CD14-positive monocyte (primary cell): ENCODE results near the gene PELI2. TPM values are rescaled to one million over a fixed set of nuclear protein-coding genes. Genes with fewer than 3 reads are reported as not detected.

Source experiments
- DNase-seq, 3 donors: peaks; one replicate each; pipeline ENCODE4 v3.0.0-alpha.2; 2011 to 2022
- H2AFZ ChIP-seq: 2 replicates; pipeline ENCODE4 v1.6.0; 2012; ENCODE audit warnings: mild to moderate bottlenecking, low read depth, low read length, inconsistent platforms; ENCODE audit not compliant: insufficient read depth, poor library complexity, severe bottlenecking
- H3K27ac ChIP-seq, 2 donors: 1 replicate in 1 of 2; 2 replicates in 1 of 2; pipeline ENCODE4 v1.5.1; 2012 to 2013; ENCODE audit warnings: low read length in 2 of 2, control low read depth in 1 of 2, inconsistent platforms in 1 of 2, low read depth in 1 of 2, mild to moderate bottlenecking in 1 of 2
- H3K27me3 ChIP-seq, 2 donors: one replicate each; pipeline versions ENCODE4 v1.6.0 to v1.6.1; 2011 to 2013; ENCODE audit warnings: low read length in 2 of 2; ENCODE audit not compliant: control insufficient read depth in 2 of 2, insufficient read depth in 2 of 2
- H3K36me3 ChIP-seq, 2 donors: replicated peaks in 1 of 2; 1 replicate in 1 of 2; 2 replicates in 1 of 2; pipeline versions ENCODE4 v1.5.1 to v1.6.1; 2012 to 2013; ENCODE audit warnings: low read length in 2 of 2, control low read depth in 1 of 2, inconsistent platforms in 1 of 2, mild to moderate bottlenecking in 1 of 2; ENCODE audit not compliant: insufficient read depth in 2 of 2, control insufficient read depth in 1 of 2
- H3K4me1 ChIP-seq, 2 donors: 1 replicate in 1 of 2; 2 replicates in 1 of 2; pipeline versions ENCODE4 v1.5.1 to v1.6.1; 2012 to 2013; ENCODE audit warnings: low read length in 2 of 2, control low read depth in 1 of 2, inconsistent platforms in 1 of 2, mild to moderate bottlenecking in 1 of 2, moderate library complexity in 1 of 2; ENCODE audit not compliant: insufficient read depth in 2 of 2, control insufficient read depth in 1 of 2
- H3K4me2 ChIP-seq: replicated peaks from 2 replicates; pipeline ENCODE3; 2012; ENCODE audit warnings: low read length, moderate library complexity, mild to moderate bottlenecking; ENCODE audit not compliant: poor library complexity, severe bottlenecking; ENCODE audit errors: extremely low read depth
- H3K4me3 ChIP-seq, 3 experiments: fragments of 200-600 bp in 1 of 3; sonication (generic) in 1 of 3; replicated peaks in 1 of 3; 1 replicate in 2 of 3; 2 replicates in 1 of 3; pipeline ENCODE4 v1.5.1; 2011 to 2013; ENCODE audit warnings: low read length in 3 of 3, mild to moderate bottlenecking in 3 of 3, control low read depth in 2 of 3, low read depth in 2 of 3, inconsistent platforms in 1 of 3, moderate library complexity in 1 of 3
- H3K79me2 ChIP-seq: 2 replicates; pipeline ENCODE4 v1.6.0; 2012; ENCODE audit warnings: mild to moderate bottlenecking, control low read depth, inconsistent platforms, low read length, moderate library complexity; ENCODE audit not compliant: insufficient read depth
- H3K9ac ChIP-seq: 2 replicates; pipeline ENCODE4 v1.6.0; 2017; ENCODE audit warnings: low read length, mild to moderate bottlenecking; ENCODE audit not compliant: insufficient read depth, poor library complexity, severe bottlenecking
- H3K9me3 ChIP-seq, 2 donors: replicated peaks in 1 of 2; 1 replicate in 1 of 2; 2 replicates in 1 of 2; pipeline versions ENCODE4 v1.5.1 to v1.6.1; 2012 to 2013; ENCODE audit warnings: low read length in 2 of 2, control low read depth in 1 of 2; ENCODE audit not compliant: control insufficient read depth in 1 of 2, insufficient read depth in 1 of 2
- H4K20me1 ChIP-seq: 2 replicates; pipeline ENCODE4 v1.6.0; 2012; ENCODE audit warnings: mild to moderate bottlenecking, low read length, control low read depth, moderate library complexity; ENCODE audit not compliant: insufficient read depth
- H3K27ac Mint-ChIP-seq, 7 donors: one replicate each; pipeline ENCODE4 v1.8.0; 2020; ENCODE audit warnings: mild to moderate bottlenecking in 7 of 7, mixed read lengths in 7 of 7, moderate library complexity in 6 of 7, inconsistent platforms in 2 of 7
- H3K27me3 Mint-ChIP-seq, 3 donors: one replicate each; pipeline ENCODE4 v1.8.0; 2021 to 2022; ENCODE audit warnings: low read depth in 3 of 3, mild to moderate bottlenecking in 3 of 3, mixed read lengths in 3 of 3, moderate library complexity in 3 of 3, inconsistent platforms in 1 of 3
- H3K36me3 Mint-ChIP-seq, 2 donors: one replicate each; pipeline ENCODE4 v1.8.0; 2020; ENCODE audit warnings: mixed read lengths in 2 of 2, inconsistent platforms in 1 of 2, mild to moderate bottlenecking in 1 of 2
- H3K4me1 Mint-ChIP-seq: one replicate; pipeline ENCODE4 v1.8.0; 2020; ENCODE audit warnings: mild to moderate bottlenecking, mixed read lengths
- H3K4me3 Mint-ChIP-seq, 2 donors: one replicate each; pipeline ENCODE4 v1.8.0; 2020; ENCODE audit warnings: mild to moderate bottlenecking in 2 of 2, mixed read lengths in 2 of 2, moderate library complexity in 1 of 2
- H3K9me3 Mint-ChIP-seq, 7 donors: one replicate each; pipeline ENCODE4 v1.8.0; 2020 to 2022; ENCODE audit warnings: mixed read lengths in 7 of 7, mild to moderate bottlenecking in 6 of 7, moderate library complexity in 6 of 7, inconsistent platforms in 2 of 7
- CTCF ChIP-seq: fragments of 200-600 bp; IDR thresholded peaks from one replicate; pipeline ENCODE4 v1.8.0; 2022; ENCODE audit warnings: antibody characterized with exemption, mild to moderate bottlenecking
- WGBS: methylation state at CpG from one replicate; pipeline ENCODE4 v1.1.5; 2013; ENCODE audit warnings: missing lambda C conversion rate; ENCODE audit not compliant: insufficient coverage; 5-methylcytosine and 5-hydroxymethylcytosine counted together
- intact Hi-C, 2 donors: fragments of 100-400 bp; cut with micrococcal nuclease; formaldehyde crosslinking; loops; one replicate each; pipeline versions ENCODE4 v1.15.0 to v1.15.1; 2023
- polyA plus RNA-seq, 3 donors: library from polyadenylated mRNA; depleted of rRNA in 1 of 3; unstranded in 2 of 3; stranded (reverse) in 1 of 3; fragments of 300-500 nt in 2 of 3; fragments of >200 nt in 1 of 3; fragmentation: Illumina TruSeq in 2 of 3; gene quantifications; 1 replicate in 2 of 3; 2 replicates in 1 of 3; pipeline ENCODE4 v1.2.3, GENCODE V29; 2012 to 2021

The PELI2 gene
- polyA plus RNA-seq, 3 donors: 10.1 to 35.8 (median 12.5) TPM

GRCh38 chr14:56073799-56074198 is 44.4 kb upstream of the PELI2 start:
- no peak for TF ChIP-seq CTCF
- no peak overlapping the region for H3K4me3 Mint-ChIP-seq
- DNase-seq: no peak
- H3K27ac ChIP-seq: no peak overlapping the region
- no peak overlapping the region for H3K4me3 ChIP-seq
- no peak overlapping the region for H3K9ac ChIP-seq
- intact Hi-C loops: no loop called here
- H2AFZ ChIP-seq: no peak overlapping the region
- peaks cover 0 to 2% (median 0%) of the 10 kb centered on the region in 3 donors for H3K27me3 Mint-ChIP-seq
- H3K79me2 ChIP-seq: no peaks in the 10 kb centered on the region
- WGBS: 100% methylated on average over 2 of the region's 4 CpGs
- no peaks in the 10 kb centered on the region for H3K36me3 ChIP-seq
- H3K27me3 ChIP-seq: no peaks in the 10 kb centered on the region
- H3K9me3 ChIP-seq: no peaks in the 10 kb centered on the region
- peaks cover 0 to 3% (median 0%) of the 10 kb centered on the region in 7 donors for H3K9me3 Mint-ChIP-seq
- H3K4me1 Mint-ChIP-seq: no peaks in the 10 kb centered on the region
- no peak overlapping the region for H3K27ac Mint-ChIP-seq
- H3K36me3 Mint-ChIP-seq: peaks cover 0 to 1% of the 10 kb centered on the region in 2 donors
- no peaks in the 10 kb centered on the region for H3K4me1 ChIP-seq
- no peak overlapping the region for H3K4me2 ChIP-seq
- H4K20me1 ChIP-seq: no peaks in the 10 kb centered on the region

- intact Hi-C loops: no loop called here
- H4K20me1 ChIP-seq: no peaks in the 10 kb centered on the region
- H3K79me2 ChIP-seq: no peaks in the 10 kb centered on the region
- H3K4me1 ChIP-seq: no peaks in the 10 kb centered on the region
- H3K27ac ChIP-seq: no peak overlapping the region
- no peak overlapping the region for H3K4me3 Mint-ChIP-seq
- no CpG with 5 or more reads among the region's 2 CpGs for WGBS
- H3K27me3 Mint-ChIP-seq: peaks cover 0 to 2% (median 0%) of the 10 kb centered on the region in 3 donors
- H3K4me2 ChIP-seq: no peak overlapping the region
- H3K36me3 Mint-ChIP-seq: peaks cover 0 to 1% of the 10 kb centered on the region in 2 donors
- H3K4me1 Mint-ChIP-seq: no peaks in the 10 kb centered on the region
- H3K9me3 ChIP-seq: no peaks in the 10 kb centered on the region
- DNase-seq: no peak
- H3K27me3 ChIP-seq: no peaks in the 10 kb centered on the region
- no peak overlapping the region for H3K9ac ChIP-seq
- TF ChIP-seq CTCF: no peak
- H2AFZ ChIP-seq: no peak overlapping the region
- H3K36me3 ChIP-seq: no peaks in the 10 kb centered on the region
- no peak overlapping the region for H3K27ac Mint-ChIP-seq
- H3K9me3 Mint-ChIP-seq: peaks cover 0 to 3% (median 0%) of the 10 kb centered on the region in 7 donors
- H3K4me3 ChIP-seq: no peak overlapping the region
These were observed 42.9 kb upstream of the PELI2 start for GRCh38 chr14:56075301-56075700.
